ENCODE measurements around the gene SCAP.

GRCh38 chr3:47414161-47414564, 61.6 kb downstream of the SCAP start:
- no peak for TF ChIP-seq EZH2 (IDR thresholded peaks at IDR 0.05)
- TF ChIP-seq FOXP2 (optimal IDR thresholded peaks at IDR 0.05; ENCODE audit: control extremely low read depth, extremely low read length, insufficient read depth) = no peak

Data from SK-N-MC (cell line).